ENCODE measurements around the gene OR9A2.
"Not testable (repeated sequence)": the region's sequence is repeated elsewhere in the genome, so short reads cannot be mapped to it uniquely, and the experiment has no call there.

Gene OR9A2

DNA sequence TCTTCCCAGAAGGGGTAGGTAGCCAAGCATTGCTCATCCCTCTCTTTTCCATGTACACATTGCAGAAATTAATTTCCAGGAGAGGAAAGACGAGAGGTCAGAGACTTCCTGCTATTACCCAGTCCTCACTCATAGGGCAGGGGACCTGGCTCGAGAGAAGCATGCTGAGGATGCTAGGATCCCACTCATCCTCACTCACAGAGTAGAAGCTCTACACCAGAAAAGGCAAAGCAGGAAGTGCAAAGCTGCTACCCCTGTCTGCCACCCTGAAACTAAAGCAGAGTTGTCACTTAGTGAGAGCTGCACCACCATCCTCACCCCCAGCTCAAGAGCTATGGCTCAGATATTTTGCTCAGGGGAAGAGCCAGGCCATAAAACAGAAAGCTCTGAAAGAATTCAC, 9.9 kb downstream of the OR9A2 start:
- no peak for DNase-seq

DNA sequence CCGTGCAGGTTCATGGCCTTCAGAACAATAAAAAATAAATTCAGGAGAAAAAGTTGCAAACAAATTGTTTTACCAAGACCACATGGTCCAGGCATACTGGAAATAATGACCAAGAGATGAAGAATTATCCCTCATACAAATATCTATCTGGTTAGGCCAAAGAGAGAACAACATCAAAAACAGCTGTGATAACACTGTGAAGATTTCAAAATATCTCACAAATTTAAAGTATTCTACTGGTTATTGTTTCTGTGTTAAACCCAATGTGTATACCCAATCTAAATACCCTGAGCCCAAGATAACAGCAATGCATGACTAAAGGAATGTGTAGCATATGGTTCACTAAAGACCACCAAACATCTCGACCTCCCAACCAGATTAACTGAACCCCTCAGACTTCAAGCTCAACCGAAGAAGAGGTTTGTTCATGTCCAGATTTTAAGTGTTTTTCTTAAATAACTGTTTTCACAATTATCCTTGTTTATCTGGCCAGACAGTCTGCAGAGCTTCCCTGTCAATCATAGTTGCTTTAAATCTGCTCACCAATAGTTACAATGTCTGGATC, 10.9 kb downstream of the OR9A2 start:
- no peak for DNase-seq

DNA sequence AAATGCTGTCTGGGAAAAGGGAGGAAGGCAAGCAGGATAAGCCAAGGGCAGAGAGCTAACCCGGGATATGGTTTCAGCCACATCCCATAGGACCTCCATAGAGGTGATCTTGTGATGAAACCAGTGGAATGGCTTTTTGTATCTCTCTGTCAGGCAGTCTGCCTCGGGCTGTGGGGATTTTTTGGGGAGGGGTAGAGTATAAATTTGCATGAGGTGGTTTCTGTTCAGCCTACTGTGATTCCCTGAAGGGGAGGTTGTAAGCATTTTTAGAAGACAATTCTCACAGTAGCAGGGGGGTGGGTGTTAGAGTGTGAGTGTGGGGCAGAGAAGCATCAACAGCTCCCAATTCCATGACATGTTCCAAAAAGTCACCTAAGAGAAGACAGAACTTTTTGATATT, 11.8 kb downstream of the OR9A2 start:
- no peak for DNase-seq

- no peak for DNase-seq
Measured at GRCh38 chr7:143013893-143014292, 13.0 kb downstream of the OR9A2 start.

- no peak for DNase-seq
Measured at GRCh38 chr7:143013473-143013872, 13.5 kb downstream of the OR9A2 start.

DNA sequence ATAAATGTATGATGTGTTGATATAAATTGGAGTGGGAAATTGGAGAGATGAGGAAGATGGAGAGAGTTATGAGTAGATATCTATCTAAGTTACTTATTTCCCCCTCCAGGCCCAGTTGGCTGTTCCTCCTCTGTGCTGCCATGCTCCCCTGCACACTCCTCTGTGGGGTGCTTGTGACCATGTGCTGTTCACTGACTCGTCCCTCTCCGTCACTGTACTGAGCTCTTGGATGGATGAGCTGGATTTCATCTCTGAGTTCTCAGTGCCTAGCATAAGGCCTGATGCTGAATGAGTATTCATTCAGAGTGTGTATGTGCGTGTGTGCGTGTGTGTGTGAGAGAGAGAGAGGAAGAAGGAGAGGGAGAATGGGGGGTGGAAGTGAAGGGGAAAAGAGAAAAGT, 14.5 kb downstream of the OR9A2 start:
- no peak for DNase-seq

- no peak for DNase-seq
Measured at GRCh38 chr7:143012001-143012400, 14.9 kb downstream of the OR9A2 start.

DNA sequence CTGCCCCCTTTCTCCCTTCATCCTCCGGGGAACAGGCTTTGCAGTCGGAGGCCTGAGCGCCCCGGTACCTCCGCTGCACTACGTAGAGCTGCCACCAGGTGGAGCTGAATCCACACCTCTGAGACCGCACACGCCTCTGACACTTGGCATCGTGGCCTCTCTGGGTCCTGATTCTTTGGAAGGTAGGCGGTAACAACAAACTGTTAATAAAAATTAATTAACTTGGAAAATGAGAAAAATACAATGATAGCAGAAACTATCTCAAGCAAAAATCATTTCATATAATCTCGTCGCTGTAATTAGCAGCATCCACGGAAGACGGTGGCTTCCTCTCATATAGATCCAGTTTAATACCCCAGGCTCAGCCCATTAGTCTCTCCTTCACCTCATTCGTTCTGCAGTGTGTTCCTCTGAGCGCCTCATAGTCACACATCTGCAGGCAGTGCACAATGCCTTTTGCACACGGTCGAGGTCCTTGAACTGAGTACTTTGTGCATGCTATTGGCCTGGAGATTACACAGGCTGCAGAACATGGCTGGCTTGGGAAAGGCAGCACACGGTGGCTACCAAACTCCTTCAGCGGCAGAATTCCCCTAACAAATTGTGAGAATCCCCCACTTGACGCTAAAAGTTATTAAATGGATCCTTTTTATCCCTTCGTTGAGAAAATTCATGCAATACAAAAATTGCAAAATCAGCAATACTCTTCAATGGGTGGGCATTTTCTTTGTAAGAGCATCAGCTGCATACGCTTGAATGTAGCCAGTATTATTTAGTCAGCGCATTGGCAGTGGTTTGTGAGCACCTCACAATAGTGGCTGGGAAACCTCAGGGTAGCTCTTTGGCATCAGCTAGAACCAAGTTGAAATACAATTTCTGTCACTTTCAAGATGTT, 18.7 kb downstream of the OR9A2 start:
- peak; percentile 11 for DNase-seq

- no peak for DNase-seq
Measured at GRCh38 chr7:143005632-143006260, 21.2 kb downstream of the OR9A2 start.

GRCh38 chr7:143003393-143004051, 23.4 kb downstream of the OR9A2 start:
- DNase-seq, result peak; percentile 16

GRCh38 chr7:143002898-143003297, 24.0 kb downstream of the OR9A2 start:
- no peak for DNase-seq

GRCh38 chr7:143002106-143002505, 24.8 kb downstream of the OR9A2 start:
- no peak for DNase-seq

- DNase-seq, result no peak
Measured at GRCh38 chr7:143000648-143001047, 26.3 kb downstream of the OR9A2 start.

- no peak for DNase-seq
Measured at GRCh38 chr7:142999793-143000192, 27.1 kb downstream of the OR9A2 start.

DNA sequence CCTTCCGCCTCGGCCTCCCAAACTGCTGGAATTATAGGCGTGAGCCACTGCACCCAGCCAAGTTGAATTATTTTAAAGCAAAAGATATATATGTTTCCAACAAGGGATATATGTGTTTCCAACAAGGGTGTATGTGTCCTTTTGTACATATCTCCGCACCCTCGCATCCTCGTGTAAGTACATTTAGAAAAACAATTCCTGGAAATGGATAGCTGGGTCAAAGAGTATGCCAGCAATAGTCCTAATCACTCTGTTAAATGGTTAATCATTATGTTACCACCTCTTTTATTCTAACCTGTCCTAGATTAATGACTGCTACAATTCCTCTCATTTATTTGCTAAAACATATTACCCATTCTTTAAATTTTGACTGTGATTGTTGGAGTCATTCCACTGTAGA, 28.0 kb downstream of the OR9A2 start:
- no peak for DNase-seq

DNA sequence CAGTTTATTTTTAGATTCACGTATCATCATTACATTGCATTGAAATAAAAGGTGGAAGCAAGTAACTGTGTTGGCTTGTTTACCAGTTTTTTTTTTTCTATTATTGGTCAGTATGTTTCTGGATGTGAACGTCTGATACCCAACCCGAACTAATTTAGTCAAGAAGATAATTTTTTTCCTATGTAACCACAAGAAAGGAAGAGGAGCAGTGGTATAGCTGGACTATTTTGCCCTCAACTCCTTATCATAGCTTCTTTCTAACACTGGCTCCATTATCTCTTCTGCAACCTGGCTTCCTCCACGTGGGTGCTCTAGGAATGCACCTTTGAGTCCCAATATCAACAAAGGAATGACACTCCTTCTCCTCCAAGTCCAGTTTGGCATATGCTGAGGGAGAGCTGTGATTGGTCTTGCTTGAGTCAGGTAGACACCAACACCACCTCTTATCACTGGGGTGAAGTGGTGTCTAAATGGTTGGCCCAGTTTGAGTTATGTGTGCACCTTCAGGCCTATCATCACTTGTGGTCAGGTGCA, 29.4 kb downstream of the OR9A2 start:
- no peak for DNase-seq

- DNase-seq, result no peak
Measured at GRCh38 chr7:142992427-142992826, 34.5 kb downstream of the OR9A2 start.

DNA sequence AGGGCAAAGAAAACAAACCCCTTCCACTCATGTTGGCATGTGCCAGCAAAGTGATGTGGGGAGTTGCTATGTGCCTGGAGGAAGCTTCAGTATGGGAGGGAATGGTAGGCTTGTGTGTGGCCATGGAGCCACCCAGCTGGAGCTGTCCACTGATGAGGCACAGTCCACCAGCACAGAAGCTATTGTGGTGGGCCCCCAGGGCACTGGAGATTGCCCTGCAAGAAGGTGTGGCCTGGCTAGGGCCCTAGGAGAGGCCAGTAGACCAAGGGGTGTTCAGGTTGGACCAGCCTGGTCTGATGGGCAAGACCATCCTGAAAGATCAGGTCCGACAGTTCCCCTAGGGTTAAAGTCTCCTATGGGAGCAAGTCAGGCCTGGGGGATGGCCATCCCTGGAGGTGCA, 42.6 kb downstream of the OR9A2 start:
- DNase-seq, result no peak

GRCh38 chr7:142983825-142984224, 43.1 kb downstream of the OR9A2 start:
- no peak for DNase-seq

- not testable (repeated sequence) for DNase-seq
Measured at GRCh38 chr7:142978402-142978801, 48.5 kb downstream of the OR9A2 start.

Data from NCI-H2029 (cell line).